Activated CD8-positive, alpha-beta memory T cell treated with anti-CD3 and anti-CD28 coated beads for 48 hours (primary cell): ENCODE data around the gene KLHL34.

ENCODE experiments used
- DNase-seq, 3 experiments: peaks; one replicate each; pipeline ENCODE4 v3.0.0-alpha.2; 2020; ENCODE audit warnings: low read depth in 2 of 3, low spot score in 2 of 3

KLHL34 gene

DNA sequence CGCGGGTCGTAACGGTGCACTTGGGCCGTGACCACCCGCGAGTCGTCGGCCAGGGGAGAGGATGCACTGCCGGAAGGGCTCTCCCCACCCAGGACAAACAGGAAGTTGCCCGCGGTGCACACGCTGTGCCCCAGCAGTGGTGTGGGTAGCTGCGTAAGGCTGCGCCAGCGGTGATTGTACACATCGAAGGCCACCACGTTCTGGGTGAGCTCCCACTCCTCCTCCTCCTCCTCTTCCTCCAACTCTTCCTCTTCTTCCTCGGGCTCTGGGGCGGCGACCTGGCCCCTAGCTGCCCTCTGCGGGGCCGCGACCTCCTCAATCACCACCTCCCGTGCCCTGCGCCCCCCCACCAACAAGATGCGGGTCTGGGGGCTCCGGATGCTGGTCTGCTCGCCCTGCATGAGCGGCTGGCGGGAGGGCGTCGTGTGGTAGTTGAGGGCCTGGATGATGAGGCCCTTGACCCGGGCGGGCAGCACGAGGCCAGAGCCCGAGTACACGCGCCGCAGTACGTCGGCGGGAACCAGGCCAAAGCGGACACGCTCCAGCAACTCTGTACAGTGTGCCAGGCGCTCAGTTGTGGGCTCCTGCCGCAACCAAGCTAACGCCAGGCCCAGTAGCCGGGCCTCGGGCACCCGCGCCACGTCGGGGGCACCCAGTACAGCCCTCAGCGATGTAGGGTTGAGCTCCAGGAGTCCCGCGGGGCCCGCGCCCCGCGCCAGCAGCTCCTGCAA is 1.4 kb downstream of the KLHL34 start:
- no peak for DNase-seq

DNA sequence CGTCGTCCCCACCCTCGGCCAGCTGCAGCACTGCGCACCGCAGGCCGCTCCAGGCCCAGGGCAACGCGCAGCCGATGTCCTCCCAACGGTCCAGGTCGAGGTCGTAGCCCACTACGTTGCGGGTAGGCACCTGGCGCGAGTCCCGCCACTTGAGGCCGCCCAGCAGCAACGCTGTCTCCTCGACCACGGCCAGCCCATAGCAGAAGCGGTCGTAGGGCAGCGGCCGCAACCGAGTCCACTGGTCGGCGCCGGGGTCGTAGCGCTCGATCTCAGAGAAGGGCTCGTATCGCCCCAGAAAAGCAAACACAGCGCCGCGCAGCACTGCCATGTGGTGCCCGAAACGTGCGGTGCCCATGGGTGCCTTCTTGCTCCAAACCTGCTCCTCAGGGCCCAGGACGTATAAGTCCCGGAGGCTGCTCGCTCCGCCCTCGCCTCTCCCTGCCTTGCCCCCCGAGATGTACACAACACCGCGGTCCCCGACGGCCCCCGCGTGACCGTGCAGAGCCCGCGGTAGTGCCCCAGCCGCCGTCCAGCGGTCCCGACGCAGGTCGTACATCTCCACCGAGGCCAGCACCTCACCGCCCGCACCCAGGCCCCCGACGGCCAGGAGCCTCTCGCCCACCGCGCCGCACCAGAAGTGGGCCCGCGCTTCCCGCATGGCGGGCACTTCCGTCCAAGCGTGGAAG is 2.1 kb downstream of the KLHL34 start:
- DNase-seq: no peak

DNA sequence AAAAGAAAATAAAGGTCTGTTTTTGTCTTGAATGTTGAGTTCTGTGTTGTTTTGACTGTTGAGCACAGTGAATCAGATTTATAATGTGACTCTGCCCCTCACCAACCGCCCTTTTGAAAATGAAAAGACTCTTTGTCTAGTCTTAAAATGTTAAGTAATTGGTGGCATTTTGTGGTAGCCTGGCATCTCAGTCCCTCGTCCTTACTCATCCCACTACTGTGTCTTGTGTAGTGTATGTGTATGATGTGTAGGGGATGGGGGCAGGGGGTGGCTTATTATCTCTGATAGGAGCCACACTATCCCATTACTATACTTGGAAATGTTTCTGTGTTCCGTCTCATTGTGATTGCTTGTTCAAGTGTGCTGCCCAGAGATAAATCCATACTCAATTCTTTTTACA is 12.2 kb downstream of the KLHL34 start:
- no peak for DNase-seq

DNA sequence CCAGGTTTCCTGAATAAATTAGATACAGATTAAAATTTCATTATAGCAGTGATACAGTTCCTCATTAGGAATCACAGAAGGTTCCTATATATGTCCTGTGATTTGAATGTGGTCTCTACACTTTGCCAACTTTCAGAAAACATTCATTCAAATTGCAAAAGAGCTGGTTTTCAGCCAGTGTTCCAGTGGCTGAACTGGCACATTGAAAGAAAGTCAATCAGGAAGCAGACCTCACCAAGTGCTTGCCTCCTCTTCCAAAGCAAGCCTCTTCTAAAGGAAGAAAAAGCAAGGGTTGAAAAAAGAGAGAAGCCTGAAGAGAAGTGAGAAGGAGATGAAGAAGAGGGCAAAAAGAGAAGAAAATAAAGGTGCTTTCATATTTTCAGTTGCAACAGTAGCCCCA is 12.7 kb downstream of the KLHL34 start:
- no peak for DNase-seq

DNA sequence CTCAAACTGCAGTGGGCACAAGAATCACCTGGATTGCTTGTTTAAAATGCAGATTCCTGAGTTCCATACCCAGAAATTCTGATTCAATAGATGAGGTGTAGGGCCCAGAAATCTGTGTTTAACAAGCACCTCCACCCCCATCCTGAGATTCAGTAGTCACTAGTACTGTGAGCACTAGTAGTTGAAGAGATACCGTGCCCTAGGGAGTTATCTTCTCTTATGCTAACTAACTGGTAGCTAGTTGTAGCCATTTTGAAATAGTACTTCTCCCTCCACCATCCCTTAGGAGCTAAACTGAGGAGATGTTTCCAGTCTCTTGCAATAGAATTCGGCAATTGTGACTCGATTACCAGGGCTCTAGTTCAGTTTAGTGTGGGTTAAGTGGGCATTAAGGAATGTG is 18.4 kb downstream of the KLHL34 start:
- no peak for DNase-seq

DNA sequence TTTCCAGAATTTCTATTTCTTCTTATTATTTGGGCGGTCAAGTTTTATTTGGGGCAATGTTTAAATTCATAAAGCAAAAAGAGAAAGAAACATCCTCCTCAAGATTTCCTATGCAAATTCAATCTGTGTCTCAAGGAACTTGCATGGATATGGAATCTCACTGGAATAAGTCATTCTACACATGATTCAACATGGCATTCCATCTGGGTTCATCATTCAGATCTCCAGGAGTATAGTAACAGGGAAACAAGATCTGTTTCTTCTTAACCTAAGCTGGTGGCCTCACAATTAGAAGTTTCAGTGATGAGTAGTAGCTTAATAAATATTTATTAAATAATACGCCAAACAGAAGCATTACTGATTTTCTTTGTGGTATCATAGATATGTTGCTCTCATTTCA is 19.8 kb downstream of the KLHL34 start:
- DNase-seq: no peak

DNA sequence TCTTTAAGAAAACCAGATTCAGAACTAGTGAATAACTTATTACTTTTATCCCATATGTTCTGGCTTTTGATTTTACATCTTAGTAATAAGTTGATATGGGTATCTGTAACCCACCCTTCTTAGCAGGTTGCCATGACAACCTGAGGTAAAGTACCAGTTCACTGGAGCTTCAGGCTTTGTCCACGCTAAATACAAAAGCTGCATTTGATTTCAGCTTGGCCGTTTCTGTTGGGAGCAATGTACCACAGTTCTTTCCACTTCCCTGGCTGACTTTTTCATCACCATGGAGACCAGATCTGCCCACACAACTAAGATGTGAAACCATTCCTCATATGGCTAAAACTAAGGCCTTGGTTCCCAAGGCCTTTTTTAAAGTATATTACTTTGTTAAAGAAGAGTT is 26.1 kb downstream of the KLHL34 start:
- no peak for DNase-seq

DNA sequence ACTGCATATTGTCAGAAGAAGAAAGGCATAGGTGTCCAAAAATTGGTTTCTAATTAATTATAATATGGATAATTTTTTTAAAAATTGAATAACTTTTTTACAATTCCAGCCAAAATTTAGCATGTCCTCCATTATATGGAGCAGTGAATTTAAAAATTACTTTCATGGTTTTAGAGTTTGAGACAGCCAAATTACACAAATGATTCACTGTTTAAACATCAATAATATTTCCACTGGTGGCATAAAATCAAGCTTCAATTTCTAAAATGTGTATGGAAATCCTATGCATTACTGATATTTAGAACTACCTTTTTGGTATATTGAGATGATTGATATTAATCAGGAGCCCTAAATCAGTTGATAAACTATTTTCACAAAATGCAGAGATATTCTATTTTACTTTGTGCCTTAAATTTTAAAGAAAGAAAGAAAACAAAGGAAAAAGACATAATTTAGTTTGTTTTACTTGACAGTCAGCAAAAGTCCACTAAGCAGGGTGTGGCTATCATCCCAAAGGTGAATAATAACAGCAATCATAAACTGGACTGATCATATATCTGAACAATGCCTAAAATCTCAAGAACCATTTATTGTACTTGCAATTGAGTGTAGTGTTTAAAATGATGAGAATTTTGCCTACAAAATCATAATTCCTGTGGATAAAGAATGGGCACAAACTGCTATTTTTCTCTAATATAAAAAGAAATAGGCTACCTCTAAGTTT is 34.2 kb downstream of the KLHL34 start:
- DNase-seq: no peak

DNA sequence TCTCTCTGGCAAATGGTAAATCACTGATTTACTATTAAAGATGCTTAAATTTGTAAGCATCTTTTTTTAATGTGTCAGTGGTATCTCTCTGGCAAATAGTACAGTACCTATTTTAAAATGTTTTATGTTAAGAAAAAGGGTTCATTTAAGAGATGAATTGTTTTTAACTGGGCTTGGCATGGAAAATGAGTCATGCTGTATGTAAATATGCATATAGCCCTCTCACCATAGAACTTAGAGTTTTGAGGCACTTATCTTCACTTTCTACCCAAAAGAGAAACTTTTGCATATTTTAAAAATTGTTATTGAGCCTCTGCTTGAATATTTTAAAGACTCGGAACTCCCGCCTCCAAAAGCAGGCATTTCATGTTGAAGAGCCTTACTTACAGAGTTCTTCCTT is 37.9 kb downstream of the KLHL34 start:
- DNase-seq: no peak

DNA sequence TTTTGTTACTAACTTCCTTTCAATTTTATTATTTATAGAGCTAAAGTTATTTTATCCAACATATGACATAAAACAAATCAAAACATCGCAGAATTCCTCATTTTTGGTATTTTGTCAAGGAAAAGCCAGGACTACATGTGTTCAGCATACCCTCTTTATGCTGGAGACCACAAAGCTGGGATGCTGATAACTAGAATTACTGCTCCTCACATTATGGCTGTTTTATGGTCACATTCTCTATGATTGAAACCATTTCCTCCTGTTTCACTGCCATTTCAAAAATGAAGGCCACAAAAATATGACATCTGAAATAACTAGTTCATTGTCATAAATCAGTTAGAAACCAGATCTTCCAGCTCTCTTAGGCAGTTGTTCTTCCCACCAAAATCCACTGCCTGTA is 41.7 kb downstream of the KLHL34 start:
- DNase-seq: no peak

DNA sequence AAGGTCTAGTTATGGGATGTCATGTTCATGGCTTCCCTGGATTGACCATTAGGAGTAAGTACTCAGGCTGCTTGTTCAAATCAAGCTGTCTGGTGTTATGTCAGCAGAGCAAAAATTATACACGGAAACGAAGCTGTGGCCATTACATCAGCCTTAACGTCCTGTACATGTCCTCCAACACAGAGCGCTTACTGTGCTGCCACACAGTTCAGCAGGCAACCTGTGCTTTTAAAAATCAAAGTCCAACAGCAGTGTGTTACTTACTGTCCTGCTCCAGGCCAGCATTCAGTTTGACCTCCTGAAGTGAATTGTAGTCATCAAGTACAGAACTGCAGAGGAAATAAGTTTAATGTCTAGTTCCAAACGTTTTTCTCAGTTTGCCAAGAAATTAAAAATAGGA is 46.0 kb downstream of the KLHL34 start:
- DNase-seq: no peak

DNA sequence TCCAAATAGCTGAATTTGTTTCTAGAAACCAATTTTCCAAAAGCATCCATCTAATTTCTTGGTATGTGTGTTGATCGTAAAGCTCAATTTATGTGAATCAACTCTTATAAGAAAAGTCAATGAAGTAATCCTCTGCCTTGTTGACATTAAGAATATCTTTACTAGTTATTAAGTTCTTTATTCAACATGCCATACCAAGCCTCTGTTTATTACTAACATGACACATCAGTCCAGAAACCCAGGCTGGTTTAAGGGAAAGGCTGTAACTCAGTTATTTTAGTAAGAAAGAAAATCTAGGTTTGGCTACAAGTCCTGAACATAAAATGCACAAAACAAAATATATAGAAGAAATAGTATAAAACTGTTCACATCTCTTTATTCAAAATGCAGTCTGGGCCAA is 48.0 kb downstream of the KLHL34 start:
- no peak for DNase-seq

DNA sequence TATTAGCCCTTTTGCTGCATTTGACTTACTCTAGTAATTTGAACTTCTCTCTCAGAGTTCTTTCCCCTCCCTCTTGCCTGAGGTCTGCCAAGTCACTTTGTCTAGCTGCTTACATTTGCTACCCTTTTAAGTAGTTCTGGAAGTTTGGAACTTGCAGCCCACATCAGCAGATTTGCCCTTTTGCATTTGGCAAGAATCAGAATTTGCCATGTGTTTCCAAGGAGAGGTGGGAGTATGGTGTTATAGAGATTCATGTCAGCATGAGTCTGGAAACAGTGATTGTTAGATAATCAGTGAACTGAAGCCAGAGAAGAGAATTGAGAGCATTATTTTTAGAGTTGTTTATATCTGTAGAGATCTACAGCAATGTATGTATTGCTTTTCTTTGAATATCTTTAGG is 52.1 kb downstream of the KLHL34 start:
- no peak for DNase-seq
